GM12891 (cell line): Measurements from ENCODE around the gene TNFSF10.

Experiments
- DNase-seq: peaks from one replicate; pipeline ENCODE4 v3.0.0; 2011; ENCODE audit warnings: low spot score; ENCODE audit not compliant: insufficient read length
- FAIRE-seq: peaks from 2 replicates; lab custom pipeline; 2011; peaks lifted over from hg19 to GRCh38; lab: Jason Lieb, UNC
- PAX5 ChIP-seq: IDR thresholded peaks from 2 replicates; pipeline ENCODE4 v1.6.1; 2011; ENCODE audit warnings: low read length, moderate library complexity, mild to moderate bottlenecking; ENCODE audit not compliant: insufficient read depth, severe bottlenecking
- POLR2A ChIP-seq: IDR thresholded peaks from 2 replicates; pipeline ENCODE4 v1.6.1; 2011; ENCODE audit warnings: low read depth, low read length, control low read depth
- POLR2AphosphoS5 ChIP-seq: IDR thresholded peaks from 2 replicates; pipeline ENCODE4 v1.6.1; 2011; ENCODE audit warnings: low read depth, low read length, control low read depth
- POU2F2 ChIP-seq: IDR thresholded peaks from 2 replicates; pipeline ENCODE4 v1.6.1; 2011; ENCODE audit warnings: low read depth, mild to moderate bottlenecking, control low read depth, low read length, moderate library complexity
- SPI1 ChIP-seq: IDR thresholded peaks from 2 replicates; pipeline ENCODE4 v1.6.1; 2011; ENCODE audit warnings: low read depth, low read length, control low read depth
- TAF1 ChIP-seq: IDR thresholded peaks from 2 replicates; pipeline ENCODE4 v1.6.1; 2011; ENCODE audit warnings: low read depth, low read length, control low read depth

The TNFSF10 gene

GRCh38 chr3:172544404-172544803 is 21.2 kb upstream of the TNFSF10 start:
- no peak for FAIRE-seq
- DNase-seq, result no peak

GRCh38 chr3:172543884-172544283 is 20.7 kb upstream of the TNFSF10 start:
- TF ChIP-seq PAX5, result no peak
- no peak for TF ChIP-seq TAF1
- no peak for TF ChIP-seq SPI1
- no peak for TF ChIP-seq POLR2A
- no peak for TF ChIP-seq POLR2AphosphoS5
- no peak for TF ChIP-seq POU2F2
- FAIRE-seq (no peak), DNase-seq (no peak)

More at GRCh38 chr3:172544404-172544803, 21.2 kb upstream of the TNFSF10 start:
- TF ChIP-seq TAF1, result no peak

GRCh38 chr3:172543419-172543818 is 20.2 kb upstream of the TNFSF10 start:
- FAIRE-seq (no peak), DNase-seq (no peak)
- TF ChIP-seq POU2F2, result no peak
- TF ChIP-seq POLR2A, result no peak
- no peak for TF ChIP-seq TAF1
- no peak for TF ChIP-seq SPI1
- TF ChIP-seq POLR2AphosphoS5, result no peak
- no peak for TF ChIP-seq PAX5

GRCh38 chr3:172542999-172543398 is 19.8 kb upstream of the TNFSF10 start:
- TF ChIP-seq PAX5 (no peak), POU2F2 (no peak), POLR2AphosphoS5 (no peak), TAF1 (no peak), POLR2A (no peak), SPI1 (no peak)
- FAIRE-seq, result no peak
- no peak for DNase-seq

GRCh38 chr3:172541945-172542488 is 18.8 kb upstream of the TNFSF10 start:
- no peak for FAIRE-seq
- DNase-seq, result no peak
- no peak for TF ChIP-seq POLR2A
- no peak for TF ChIP-seq POU2F2
- TF ChIP-seq POLR2AphosphoS5, result no peak
- no peak for TF ChIP-seq SPI1
- TF ChIP-seq PAX5, result no peak
- no peak for TF ChIP-seq TAF1

- no peak for FAIRE-seq
- no peak for TF ChIP-seq POU2F2
- no peak for TF ChIP-seq SPI1
These were observed 16.8 kb upstream of the TNFSF10 start for GRCh38 chr3:172540049-172540448.

GRCh38 chr3:172539273-172539672 is 16.0 kb upstream of the TNFSF10 start:
- no peak for DNase-seq
- TF ChIP-seq SPI1, result no peak
- TF ChIP-seq POLR2AphosphoS5, result no peak
- TF ChIP-seq POU2F2, result no peak
- TF ChIP-seq PAX5, result no peak
- no peak for TF ChIP-seq TAF1
- TF ChIP-seq POLR2A, result no peak
- FAIRE-seq, result no peak

More at GRCh38 chr3:172540049-172540448, 16.8 kb upstream of the TNFSF10 start:
- no peak for DNase-seq

GRCh38 chr3:172538368-172539151 is 15.3 kb upstream of the TNFSF10 start:
- TF ChIP-seq POLR2A, result no peak
- no peak for TF ChIP-seq POU2F2
- no peak for TF ChIP-seq PAX5
- no peak for TF ChIP-seq POLR2AphosphoS5
- no peak for TF ChIP-seq TAF1
- TF ChIP-seq SPI1, result no peak
- DNase-seq, result no peak
- FAIRE-seq, result no peak

- DNase-seq (no peak), FAIRE-seq (no peak)
These were observed 14.4 kb upstream of the TNFSF10 start for GRCh38 chr3:172537507-172538158.

More at GRCh38 chr3:172537507-172538158, 14.4 kb upstream of the TNFSF10 start:
- TF ChIP-seq POU2F2 (no peak), POLR2AphosphoS5 (no peak), POLR2A (no peak), SPI1 (no peak), PAX5 (no peak), TAF1 (no peak)
